ENCODE data around the gene LRPAP1.
"Not testable (repeated sequence)": the region's sequence is repeated elsewhere in the genome, so short reads cannot be mapped to it uniquely, and the experiment has no call there.

Gene LRPAP1

GRCh38 chr4:3458371-3458770 lies 73.9 kb downstream of the LRPAP1 start:
- DNase-seq (ENCODE audit: low read depth), result no peak

- not testable (repeated sequence) for DNase-seq (ENCODE audit: low read depth)
Measured at GRCh38 chr4:3455596-3455995, 76.6 kb downstream of the LRPAP1 start.
